Gastrocnemius medialis (tissue), 4 donors: ENCODE results near the gene VGLL4. TPM values are rescaled to one million over a fixed set of nuclear protein-coding genes. Genes with fewer than 3 reads are reported as not detected.

Source experiments
- ATAC-seq, 2 donors: fragments of 150-250 bp; one replicate each; pipeline ENCODE4 v1.9.1; 2016
- DNase-seq, 2 donors: peaks; one replicate each; pipeline ENCODE4 v3.0.0-alpha.2; 2019
- H3K27ac ChIP-seq, 4 donors: fragments of 200-600 bp; sonication (generic); 1 replicate in 1 of 4; 2 replicates in 3 of 4; pipeline ENCODE4 v1.5.1; 2016 to 2018; ENCODE audit warnings: mild to moderate bottlenecking in 2 of 4, moderate library complexity in 1 of 4
- H3K27me3 ChIP-seq, 3 donors: fragments of 200-600 bp; sonication (generic) in 2 of 3; 1 replicate in 1 of 3; 2 replicates in 2 of 3; pipeline versions ENCODE4 v1.5.1 to v1.6.0; 2016 to 2019; ENCODE audit warnings: mild to moderate bottlenecking in 1 of 3, moderate library complexity in 1 of 3
- H3K36me3 ChIP-seq, 2 donors: fragments of 200-600 bp; sonication (generic) in 1 of 2; one replicate each; pipeline ENCODE4 v1.5.1; 2017 to 2018
- H3K4me1 ChIP-seq, 2 donors: fragments of 200-600 bp; sonication (generic) in 1 of 2; one replicate each; pipeline ENCODE4 v1.5.1; 2016 to 2017; ENCODE audit warnings: mild to moderate bottlenecking in 2 of 2
- H3K4me3 ChIP-seq, 4 donors: fragments of 200-600 bp; sonication (generic) in 3 of 4; 1 replicate in 1 of 4; 2 replicates in 3 of 4; pipeline ENCODE4 v1.5.1; 2016 to 2019; ENCODE audit warnings: mild to moderate bottlenecking in 2 of 4
- H3K9me3 ChIP-seq, 3 donors: fragments of 200-600 bp; sonication (generic) in 2 of 3; 1 replicate in 1 of 3; 2 replicates in 2 of 3; pipeline ENCODE4 v1.5.1; 2016 to 2019
- POLR2A ChIP-seq, 2 donors: fragments of 450-650 bp; IDR thresholded peaks; one replicate each; pipeline ENCODE4 v1.6.1; 2017; ENCODE audit warnings: antibody characterized with exemption in 2 of 2, mild to moderate bottlenecking in 2 of 2, moderate library complexity in 2 of 2
- in situ Hi-C, 4 donors: fragments of 200-750 bp; cut with MboI; loops; one replicate each; pipeline versions ENCODE4 v1.15.0 to v1.8.0; 2017; ENCODE audit warnings: low sequenced_read_pairs in 4 of 4
- intact Hi-C: fragments of 100-400 bp; cut with DNase I; formaldehyde crosslinking; loops from one replicate; pipeline ENCODE4 v1.15.1; 2023; ENCODE audit warnings: low total_unique reads
- total RNA-seq, 4 donors: library from RNA; depleted of rRNA; stranded (reverse); fragments of >200 nt; gene quantifications; one replicate each; pipeline versions ENCODE4 v1.1.0 to v1.2.3, GENCODE V29; 2016
- TF ChIP-seq, protein P1 (sequence below), 5 experiments: fragments of 450-650 bp in 3 of 5; fragments of 200-600 bp in 2 of 5; sonication (generic) in 2 of 5; IDR thresholded peaks in 4 of 5; conservative IDR thresholded peaks in 1 of 5; 1 replicate in 4 of 5; 2 replicates in 1 of 5; pipeline ENCODE4 v1.5.1; 2016 to 2019; ENCODE audit warnings: antibody characterized with exemption in 5 of 5, mild to moderate bottlenecking in 3 of 5, moderate library complexity in 3 of 5

The VGLL4 gene
- total RNA-seq, 4 donors from 2014 or later, result 8.9 to 20.9 (median 12.8) TPM

DNA sequence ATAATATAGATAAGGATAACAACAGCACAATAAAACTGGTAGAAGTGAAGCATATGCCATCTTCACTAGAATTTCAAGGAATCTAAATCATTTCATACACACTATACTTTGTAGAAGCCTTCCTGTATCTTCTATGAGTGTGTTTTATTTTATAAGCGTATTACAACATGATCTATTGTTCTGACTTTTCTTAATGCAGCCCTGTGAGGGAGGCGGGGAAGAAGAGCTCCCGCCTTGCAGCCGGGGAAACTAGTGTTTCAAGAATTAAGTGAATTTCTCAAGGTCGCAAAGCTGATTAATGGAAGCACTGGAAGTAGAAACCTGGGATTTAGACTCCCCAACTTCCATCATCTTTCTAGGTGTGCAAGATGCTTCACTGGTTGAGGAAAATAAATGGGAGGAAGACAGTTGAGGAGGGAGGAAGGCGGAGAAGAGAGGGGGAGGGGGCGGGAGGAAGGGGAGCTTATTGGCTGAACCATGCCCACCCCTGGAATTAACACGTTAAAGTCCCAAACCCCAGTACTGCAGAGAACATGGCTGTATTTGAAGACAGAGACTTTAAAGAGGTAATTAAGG is 32.9 kb downstream of the VGLL4 start:
- in situ Hi-C loops, result no loop called here
- Histone ChIP-seq H3K27me3 (no peaks in the 10 kb centered on the region), H3K4me3 (no peak overlapping the region), H3K9me3 (no peaks in the 10 kb centered on the region), H3K36me3 (no peaks in the 10 kb centered on the region), H3K27ac (peak overlapping the region; percentile 32 to 60 (median 46)), H3K4me1 (peaks cover 73 to 95% of the 10 kb centered on the region in 2 donors)
- TF ChIP-seq, protein P1, sequence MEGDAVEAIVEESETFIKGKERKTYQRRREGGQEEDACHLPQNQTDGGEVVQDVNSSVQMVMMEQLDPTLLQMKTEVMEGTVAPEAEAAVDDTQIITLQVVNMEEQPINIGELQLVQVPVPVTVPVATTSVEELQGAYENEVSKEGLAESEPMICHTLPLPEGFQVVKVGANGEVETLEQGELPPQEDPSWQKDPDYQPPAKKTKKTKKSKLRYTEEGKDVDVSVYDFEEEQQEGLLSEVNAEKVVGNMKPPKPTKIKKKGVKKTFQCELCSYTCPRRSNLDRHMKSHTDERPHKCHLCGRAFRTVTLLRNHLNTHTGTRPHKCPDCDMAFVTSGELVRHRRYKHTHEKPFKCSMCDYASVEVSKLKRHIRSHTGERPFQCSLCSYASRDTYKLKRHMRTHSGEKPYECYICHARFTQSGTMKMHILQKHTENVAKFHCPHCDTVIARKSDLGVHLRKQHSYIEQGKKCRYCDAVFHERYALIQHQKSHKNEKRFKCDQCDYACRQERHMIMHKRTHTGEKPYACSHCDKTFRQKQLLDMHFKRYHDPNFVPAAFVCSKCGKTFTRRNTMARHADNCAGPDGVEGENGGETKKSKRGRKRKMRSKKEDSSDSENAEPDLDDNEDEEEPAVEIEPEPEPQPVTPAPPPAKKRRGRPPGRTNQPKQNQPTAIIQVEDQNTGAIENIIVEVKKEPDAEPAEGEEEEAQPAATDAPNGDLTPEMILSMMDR (IDR thresholded peaks at IDR 0.05 in 4 of 5, conservative IDR thresholded peaks at IDR 0.05 in 1 of 5), result no peak
- TF ChIP-seq POLR2A (IDR thresholded peaks at IDR 0.05), result no peak
- DNase-seq (no peak), ATAC-seq (no peak)
- intact Hi-C loops, result no loop called here

DNA sequence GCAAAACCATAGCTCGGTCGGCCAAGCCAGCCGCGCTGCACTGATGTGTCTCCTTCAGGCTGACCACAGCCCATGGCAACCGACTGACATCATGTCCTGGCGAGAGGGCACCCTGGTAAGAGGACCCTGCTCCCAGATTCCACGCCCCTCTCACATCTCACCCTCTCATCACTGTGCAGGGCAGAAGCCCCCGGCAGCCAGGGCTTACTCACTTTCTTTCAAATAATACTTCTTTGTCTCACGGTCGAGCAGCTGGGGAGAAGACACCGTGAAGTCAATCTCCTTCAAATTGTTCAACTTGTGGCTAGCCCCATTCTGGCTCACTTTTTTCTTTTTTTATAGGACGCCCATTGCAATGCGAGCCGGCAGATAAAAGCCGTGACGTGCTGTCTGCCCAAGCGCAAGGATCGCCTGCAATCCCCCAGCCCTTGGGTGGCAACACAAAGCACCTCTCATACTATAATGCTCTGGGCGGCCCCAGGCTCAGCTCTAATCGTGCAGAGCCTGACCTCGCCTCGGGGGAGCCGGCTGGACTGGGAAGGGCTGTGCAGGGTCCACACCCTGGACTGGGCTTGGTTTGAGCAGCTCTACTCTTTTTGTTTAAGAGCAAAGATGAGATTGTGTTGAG is 33.6 kb downstream of the VGLL4 start:
- H3K36me3 ChIP-seq, result no peaks in the 10 kb centered on the region
- no peaks in the 10 kb centered on the region for H3K27me3 ChIP-seq
- H3K4me3 ChIP-seq, result peak overlapping the region in 1 of 4 donors; percentile 8
- no peaks in the 10 kb centered on the region for H3K9me3 ChIP-seq
- no peak for DNase-seq
- intact Hi-C loops (no loop called here), in situ Hi-C loops (no loop called here)
- ATAC-seq, result no peak
- peak overlapping the region; percentile 24 to 60 (median 46) for H3K27ac ChIP-seq
- H3K4me1 ChIP-seq, result peaks cover 76 to 97% of the 10 kb centered on the region in 2 donors
- TF ChIP-seq, protein P1 (IDR thresholded peaks at IDR 0.05 in 4 of 5, conservative IDR thresholded peaks at IDR 0.05 in 1 of 5), result no peak
- TF ChIP-seq POLR2A (IDR thresholded peaks at IDR 0.05), result no peak

DNA sequence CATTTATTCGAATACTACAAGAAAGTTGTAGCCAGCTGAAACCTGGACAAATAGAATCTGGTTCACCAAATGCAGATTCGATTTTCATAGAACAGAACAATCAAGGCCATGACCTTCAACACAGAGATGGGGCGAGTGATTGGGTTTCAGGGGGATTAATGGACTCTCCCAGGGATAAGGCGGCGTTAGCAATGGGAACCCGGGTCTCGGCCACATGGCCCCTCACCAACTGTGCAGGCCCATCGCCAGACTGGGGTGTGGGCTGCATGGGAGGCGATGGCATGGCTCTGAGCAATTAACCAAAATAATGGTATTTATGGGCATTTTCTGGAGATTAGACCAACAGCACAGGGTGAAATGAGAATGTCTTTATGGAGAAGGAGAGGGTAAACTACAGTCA is 34.2 kb downstream of the VGLL4 start:
- H3K4me1 ChIP-seq, result peaks cover 72 to 96% of the 10 kb centered on the region in 2 donors

DNA sequence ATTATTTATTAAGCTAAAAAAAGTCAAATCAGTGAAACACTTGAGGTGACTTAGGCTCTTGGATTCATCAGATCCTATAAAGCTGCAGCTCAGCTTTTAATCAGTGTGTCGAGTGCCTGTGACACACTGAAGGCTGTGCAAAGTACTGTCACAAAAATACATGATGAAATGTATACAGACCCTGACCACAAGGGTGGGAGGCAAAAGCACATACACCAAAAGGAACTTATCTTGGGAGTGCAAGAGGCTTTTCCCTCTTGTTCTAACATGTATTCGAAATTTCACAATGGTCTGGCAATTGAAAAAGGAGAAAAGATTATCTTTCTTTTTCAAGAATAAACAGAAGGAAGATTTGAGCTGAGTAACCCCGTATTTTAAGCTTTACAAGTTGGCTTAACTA is 35.9 kb downstream of the VGLL4 start:
- peaks cover 71 to 95% of the 10 kb centered on the region in 2 donors for H3K4me1 ChIP-seq
- in situ Hi-C loops (no loop called here), intact Hi-C loops (no loop called here)
- DNase-seq (no peak), ATAC-seq (no peak)
- H3K27ac ChIP-seq, result peak overlapping the region; percentile 0 to 60 (median 45)
- H3K36me3 ChIP-seq, result no peaks in the 10 kb centered on the region
- H3K9me3 ChIP-seq, result no peaks in the 10 kb centered on the region
- no peaks in the 10 kb centered on the region for H3K27me3 ChIP-seq
- TF ChIP-seq POLR2A (IDR thresholded peaks at IDR 0.05), result no peak
- TF ChIP-seq, protein P1 (IDR thresholded peaks at IDR 0.05 in 4 of 5, conservative IDR thresholded peaks at IDR 0.05 in 1 of 5), result no peak
- no peak overlapping the region for H3K4me3 ChIP-seq

More for the DNA sequence above, 34.2 kb downstream of the VGLL4 start:
- DNase-seq (no peak), ATAC-seq (no peak)
- Histone ChIP-seq H3K36me3 (no peaks in the 10 kb centered on the region), H3K4me3 (peak overlapping the region in 1 of 4 donors; percentile 8), H3K9me3 (no peaks in the 10 kb centered on the region), H3K27ac (peak overlapping the region; percentile 4 to 60 (median 46)), H3K27me3 (no peaks in the 10 kb centered on the region)
- intact Hi-C loops (no loop called here), in situ Hi-C loops (no loop called here)
- no peak for TF ChIP-seq POLR2A (IDR thresholded peaks at IDR 0.05)
- TF ChIP-seq, protein P1 (IDR thresholded peaks at IDR 0.05 in 4 of 5, conservative IDR thresholded peaks at IDR 0.05 in 1 of 5), result no peak
